SK-N-SH (cell line): Measurements from ENCODE around the gene RASAL2. TPM values are rescaled to one million over a fixed set of nuclear protein-coding genes. Genes with fewer than 3 reads are reported as not detected.

ENCODE experiments used
- CTCF ChIA-PET: fragments of 300-600, 350-600 bp; formaldehyde crosslinking; extraction: SDS; loops from one replicate; lab custom pipeline; 2021; lab: Yijun Ruan, JAX
- POLR2A ChIA-PET: fragments of 350-600 bp; sonication (Branson Sonifier 250); formaldehyde crosslinking; extraction: SDS; loops from one replicate; lab custom pipeline; 2020; ENCODE audit warnings: antibody characterized with exemption, inconsistent platforms; lab: Yijun Ruan, JAX
- DNase-seq: peaks from one replicate; pipeline ENCODE4 v3.0.0; 2012
- H2AFZ ChIP-seq: fragments of 200-600 bp; sonication (generic); 2 replicates; pipeline ENCODE4 v1.8.1; 2016; ENCODE audit warnings: antibody characterized with exemption, mild to moderate bottlenecking, low read depth
- H3F3A ChIP-seq: fragments of 200-600 bp; sonication (generic); replicated peaks from 2 replicates; pipeline ENCODE3; 2016; ENCODE audit warnings: antibody characterized with exemption, mild to moderate bottlenecking; ENCODE audit not compliant: insufficient read depth
- H3K27ac ChIP-seq, 2 experiments: fragments of 200-500 bp in 1 of 2; fragments of 200-600 bp in 1 of 2; sonication (Bioruptor generic) in 1 of 2; sonication (generic), shearing (Covaris generic) in 1 of 2; 2 replicates each; pipeline versions ENCODE4 v1.5.1 to v1.6.1; 2014 to 2016; ENCODE audit warnings: low read depth in 2 of 2, inconsistent platforms in 1 of 2, low read length in 1 of 2, mild to moderate bottlenecking in 1 of 2, mixed read lengths in 1 of 2
- H3K27me3 ChIP-seq: fragments of 200-600 bp; sonication (generic), shearing (Covaris generic); 2 replicates; pipeline ENCODE4 v1.6.1; 2016; ENCODE audit warnings: mixed run types; ENCODE audit not compliant: insufficient read depth
- H3K36me3 ChIP-seq, 2 experiments: fragments of 200-500 bp in 1 of 2; fragments of 200-600 bp in 1 of 2; sonication (Bioruptor generic) in 1 of 2; sonication (generic) in 1 of 2; replicated peaks in 1 of 2; 2 replicates each; pipeline versions ENCODE3 to v1.5.1; 2014 to 2016; ENCODE audit warnings: low read length in 1 of 2, mild to moderate bottlenecking in 1 of 2; ENCODE audit not compliant: insufficient read depth in 2 of 2, control insufficient read depth in 1 of 2
- H3K4me1 ChIP-seq, 2 experiments: fragments of 200-500 bp in 1 of 2; fragments of 200-600 bp in 1 of 2; sonication (Bioruptor generic) in 1 of 2; sonication (generic), shearing (Covaris generic) in 1 of 2; 2 replicates each; pipeline versions ENCODE4 v1.5.1 to v1.6.1; 2014 to 2016; ENCODE audit warnings: low read depth in 1 of 2, low read length in 1 of 2, mixed run types in 1 of 2; ENCODE audit not compliant: insufficient read depth in 2 of 2, control insufficient read depth in 1 of 2
- H3K4me2 ChIP-seq: fragments of 200-600 bp; sonication (generic), shearing (Covaris generic); 2 replicates; pipeline ENCODE4 v1.6.1; 2017; ENCODE audit warnings: mixed run types
- H3K4me3 ChIP-seq, 2 experiments: fragments of 200-500 bp in 1 of 2; fragments of 200-600 bp in 1 of 2; sonication (Bioruptor generic) in 1 of 2; sonication (generic), shearing (Covaris generic) in 1 of 2; 2 replicates each; pipeline versions ENCODE4 v1.5.1 to v1.8.1; 2014 to 2016; ENCODE audit warnings: low read depth in 2 of 2, inconsistent platforms in 1 of 2, low read length in 1 of 2, mild to moderate bottlenecking in 1 of 2, mixed read lengths in 1 of 2, moderate library complexity in 1 of 2
- H3K79me2 ChIP-seq: fragments of 200-600 bp; sonication (generic); 2 replicates; pipeline ENCODE4 v1.8.1; 2017; ENCODE audit warnings: mild to moderate bottlenecking; ENCODE audit not compliant: insufficient read depth
- H3K9ac ChIP-seq: fragments of 200-600 bp; sonication (generic); 2 replicates; pipeline ENCODE4 v1.6.1; 2017; ENCODE audit warnings: mixed run types
- H3K9me2 ChIP-seq: fragments of 200-600 bp; sonication (generic); 2 replicates; pipeline ENCODE4 v1.6.1; 2017; ENCODE audit warnings: mixed run types
- H3K9me3 ChIP-seq: fragments of 200-600 bp; sonication (generic); 2 replicates; pipeline ENCODE4 v1.6.1; 2017; ENCODE audit warnings: mixed run types, mild to moderate bottlenecking, moderate library complexity
- H4K20me1 ChIP-seq: fragments of 200-600 bp; sonication (generic); 2 replicates; pipeline ENCODE4 v1.6.1; 2017; ENCODE audit warnings: mild to moderate bottlenecking, mixed run types; ENCODE audit not compliant: insufficient read depth
- CHD2 ChIP-seq: fragments of 150-350 bp; IDR thresholded peaks from 2 replicates; pipeline ENCODE4 v1.6.1; 2018; ENCODE audit warnings: low read length; ENCODE audit not compliant: partially characterized antibody
- ELF1 ChIP-seq: IDR thresholded peaks from 2 replicates; pipeline ENCODE4 v1.4.0; 2012
- FOXM1 ChIP-seq: IDR thresholded peaks from 2 replicates; pipeline ENCODE4 v1.4.0; 2012; ENCODE audit warnings: low read depth, mild to moderate bottlenecking
- GABPA ChIP-seq: IDR thresholded peaks from 2 replicates; pipeline ENCODE4 v1.4.0; 2012; ENCODE audit warnings: low read depth, mild to moderate bottlenecking
- IRF3 ChIP-seq: fragments of 150-350 bp; IDR thresholded peaks from 2 replicates; pipeline ENCODE4 v1.6.1; 2016; ENCODE audit warnings: mild to moderate bottlenecking, low read depth, low read length
- JUND ChIP-seq: IDR thresholded peaks from 2 replicates; pipeline ENCODE4 v1.4.0; 2012
- MAX ChIP-seq: IDR thresholded peaks from 2 replicates; pipeline ENCODE4 v1.4.0; 2012; ENCODE audit warnings: low read depth
- MEF2A ChIP-seq: IDR thresholded peaks from 2 replicates; pipeline ENCODE4 v1.4.0; 2012; ENCODE audit warnings: low read depth, borderline replicate concordance
- MXI1 ChIP-seq: IDR thresholded peaks from 2 replicates; pipeline ENCODE4 v1.6.1; 2012; ENCODE audit warnings: mild to moderate bottlenecking, low read depth, low read length, improper control_type of control experiment
- NFIC ChIP-seq: IDR thresholded peaks from 2 replicates; pipeline ENCODE4 v1.4.0; 2012; ENCODE audit warnings: borderline replicate concordance
- POLR2AphosphoS5 ChIP-seq: IDR thresholded peaks from 2 replicates; pipeline ENCODE4 v1.6.1; 2012; ENCODE audit warnings: low read depth, low read length
- REST ChIP-seq: IDR thresholded peaks from 2 replicates; pipeline ENCODE4 v1.6.1; 2012; ENCODE audit warnings: mild to moderate bottlenecking, low read depth, low read length, moderate library complexity
- RXRA ChIP-seq: IDR thresholded peaks from 2 replicates; pipeline ENCODE4 v1.4.0; 2012; ENCODE audit warnings: low read depth, mild to moderate bottlenecking, borderline replicate concordance
- SIN3A ChIP-seq: IDR thresholded peaks from 2 replicates; pipeline ENCODE4 v1.6.1; 2012; ENCODE audit warnings: low read depth, mild to moderate bottlenecking, low read length, moderate library complexity, borderline replicate concordance
- SMC3 ChIP-seq: IDR thresholded peaks from 2 replicates; pipeline ENCODE4 v1.6.1; 2012; ENCODE audit warnings: low read depth, low read length, improper control_type of control experiment
- TCF12 ChIP-seq: IDR thresholded peaks from 2 replicates; pipeline ENCODE4 v1.4.0; 2012
- WGBS: methylation state at CpG from one replicate; pipeline ENCODE4 v1.1.6; 2017; ENCODE audit warnings: low lambda C conversion rate; 5-methylcytosine and 5-hydroxymethylcytosine counted together
- polyA plus RNA-seq, 3 experiments: library from polyadenylated mRNA; depleted of rRNA; stranded (reverse); fragments of >200 nt; gene quantifications; 2 replicates each; pipeline ENCODE4 v1.2.3, GENCODE V29; 2012

RASAL2 gene
- polyA plus RNA-seq, 1 of the 3 experiments (the other 2 are of a cell fraction), result 6.9 TPM

GRCh38 chr1:178102218-178102617, 8.3 kb downstream of the RASAL2 start:
- no peak overlapping the region for H2AFZ ChIP-seq
- no peak overlapping the region for H3K4me2 ChIP-seq
- H3K9ac ChIP-seq, result no peak overlapping the region
- H3K79me2 ChIP-seq, result peaks cover 96% of the 10 kb centered on the region
- H3K27ac ChIP-seq, result peak overlapping the region in 1 of 2 experiments; percentile 80; a peak in 1 of 4 replicates
- no peaks in the 10 kb centered on the region for H3K9me3 ChIP-seq
- no peaks in the 10 kb centered on the region for H3K27me3 ChIP-seq
- peaks cover 14 to 20% of the 10 kb centered on the region in 2 experiments for H3K4me1 ChIP-seq
- no peak for DNase-seq
- POLR2A ChIA-PET, result no interaction called here
- H3K36me3 ChIP-seq, result no peaks in the 10 kb centered on the region
- peaks cover 9% of the 10 kb centered on the region for H4K20me1 ChIP-seq
- no peaks in the 10 kb centered on the region for H3F3A ChIP-seq
- WGBS, result 91% methylated on average over 4 of the region's 4 CpGs
- no peak overlapping the region for H3K4me3 ChIP-seq
- H3K9me2 ChIP-seq, result no peaks in the 10 kb centered on the region
- CTCF ChIA-PET, result interaction anchor here (1.0 to 1.2 kb wide), 2 partner anchors 9 to 71 kb away, joined by 3 read pairs; partner anchors contain the start of gene RASAL2
- TF ChIP-seq MXI1, result no peak
- TF ChIP-seq REST, result no peak
- TF ChIP-seq SMC3, result no peak
- TF ChIP-seq GABPA, result no peak
- no peak for TF ChIP-seq NFIC
- no peak for TF ChIP-seq POLR2AphosphoS5
- TF ChIP-seq RXRA, result no peak
- TF ChIP-seq IRF3, result no peak
- TF ChIP-seq MEF2A, result no peak
- no peak for TF ChIP-seq SIN3A
- no peak for TF ChIP-seq FOXM1
- TF ChIP-seq MAX, result no peak
- TF ChIP-seq ELF1, result no peak
- TF ChIP-seq CHD2, result no peak
- TF ChIP-seq JUND, result no peak
- TF ChIP-seq TCF12, result no peak
